GM18502 (cell line): ENCODE measurements around the gene METAP1D.

Source experiments
- ATAC-seq: cut with Tn5 transposase; IDR thresholded peaks from one replicate; pipeline ENCODE4 v1.9.1; 2021; ENCODE audit warnings: mild to moderate bottlenecking; ENCODE audit not compliant: unreplicated experiment, poor library complexity

The METAP1D gene

DNA sequence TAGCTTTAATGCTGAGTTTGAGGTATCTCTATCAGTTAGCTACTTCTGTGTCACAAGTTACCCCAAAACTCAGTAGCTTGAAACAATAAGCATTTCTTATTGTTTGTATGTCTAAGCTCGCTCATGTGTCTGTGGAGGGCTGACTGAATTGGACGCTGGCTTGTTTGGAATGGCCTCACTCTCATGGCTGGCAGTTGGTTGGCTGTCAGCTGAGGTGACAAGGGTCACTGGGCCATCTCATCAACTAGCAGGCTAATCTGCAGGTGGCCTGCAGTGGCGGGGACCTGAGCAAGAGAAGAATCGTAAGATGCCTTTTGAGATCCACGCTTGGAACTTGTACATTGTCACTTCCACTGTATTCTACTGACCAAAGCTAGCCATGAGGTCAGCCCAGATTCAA, 116.4 kb downstream of the METAP1D start:
- ATAC-seq = no peak

- no peak for ATAC-seq
Observed at GRCh38 chr2:172119089-172119488, 119.3 kb downstream of the METAP1D start.

- no peak for ATAC-seq
Observed at GRCh38 chr2:172120118-172120517, 120.4 kb downstream of the METAP1D start.

DNA sequence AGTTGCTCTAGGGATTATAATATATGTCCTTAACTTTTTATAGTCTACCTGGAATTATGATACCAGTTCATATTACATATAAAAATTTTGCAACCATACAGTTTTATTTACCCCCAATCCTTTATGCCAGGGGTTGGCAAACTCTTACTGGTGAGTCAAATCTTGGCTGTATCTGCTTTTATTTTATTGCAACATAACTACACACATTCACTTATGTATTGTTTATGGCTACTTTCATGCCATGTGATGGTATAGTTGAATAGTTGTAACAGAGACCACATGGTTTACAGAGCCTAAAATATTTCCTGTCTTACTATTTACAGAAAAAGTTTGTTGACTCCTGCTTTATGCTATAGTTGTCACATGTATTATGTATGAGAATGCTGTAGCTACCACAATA, 128.7 kb downstream of the METAP1D start:
- ATAC-seq = no peak

GRCh38 chr2:172129404-172129803, 129.7 kb downstream of the METAP1D start:
- no peak for ATAC-seq
